HuH-7.5 (cell line): ENCODE measurements around the gene MBOAT7.
"Not testable (repeated sequence)": the region's sequence is repeated elsewhere in the genome, so short reads cannot be mapped to it uniquely, and the experiment has no call there.

Experiments
- DNase-seq: peaks from one replicate; pipeline ENCODE4 v3.0.0; 2011; ENCODE audit warnings: low spot score

MBOAT7 gene

DNA sequence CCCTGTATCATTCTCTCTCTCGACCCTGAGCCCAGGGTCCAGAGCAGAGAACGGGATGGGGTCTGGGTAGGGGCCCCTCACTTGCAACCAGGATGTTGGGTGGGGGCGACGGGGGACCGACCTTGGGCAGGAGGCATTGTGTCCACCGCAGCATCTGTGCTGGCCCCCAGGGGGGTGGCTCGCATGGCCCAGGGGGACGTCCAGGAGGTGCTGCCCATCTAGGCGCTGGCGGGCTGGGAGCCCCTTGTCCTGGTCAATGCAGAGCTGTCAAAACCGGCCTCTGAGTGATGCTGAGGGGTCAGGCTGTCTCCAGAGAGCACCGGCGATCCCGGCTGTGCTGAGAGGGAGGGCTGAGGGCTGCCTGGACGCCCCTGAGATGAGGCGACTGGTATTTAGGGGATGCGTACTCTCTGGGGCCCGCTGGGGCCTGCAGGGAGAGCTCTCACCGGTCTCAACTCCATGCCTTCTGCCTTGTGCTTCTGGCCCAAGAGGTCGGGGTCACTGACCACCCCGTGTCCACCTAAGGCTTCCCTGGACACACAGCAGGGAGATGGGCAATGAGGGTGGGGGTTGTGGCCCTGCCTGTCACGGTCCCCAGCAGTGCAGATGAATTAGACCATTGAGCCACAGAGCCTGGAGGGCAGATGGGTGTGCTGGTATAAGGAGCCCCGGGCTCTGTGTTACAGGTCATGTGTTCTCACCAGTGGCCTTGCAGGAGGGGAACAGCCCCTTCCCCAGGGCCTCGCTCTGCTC, 19.9 kb upstream of the MBOAT7 start:
- no peak for DNase-seq

GRCh38 chr19:54208784-54209057, 19.3 kb upstream of the MBOAT7 start:
- no peak for DNase-seq

DNA sequence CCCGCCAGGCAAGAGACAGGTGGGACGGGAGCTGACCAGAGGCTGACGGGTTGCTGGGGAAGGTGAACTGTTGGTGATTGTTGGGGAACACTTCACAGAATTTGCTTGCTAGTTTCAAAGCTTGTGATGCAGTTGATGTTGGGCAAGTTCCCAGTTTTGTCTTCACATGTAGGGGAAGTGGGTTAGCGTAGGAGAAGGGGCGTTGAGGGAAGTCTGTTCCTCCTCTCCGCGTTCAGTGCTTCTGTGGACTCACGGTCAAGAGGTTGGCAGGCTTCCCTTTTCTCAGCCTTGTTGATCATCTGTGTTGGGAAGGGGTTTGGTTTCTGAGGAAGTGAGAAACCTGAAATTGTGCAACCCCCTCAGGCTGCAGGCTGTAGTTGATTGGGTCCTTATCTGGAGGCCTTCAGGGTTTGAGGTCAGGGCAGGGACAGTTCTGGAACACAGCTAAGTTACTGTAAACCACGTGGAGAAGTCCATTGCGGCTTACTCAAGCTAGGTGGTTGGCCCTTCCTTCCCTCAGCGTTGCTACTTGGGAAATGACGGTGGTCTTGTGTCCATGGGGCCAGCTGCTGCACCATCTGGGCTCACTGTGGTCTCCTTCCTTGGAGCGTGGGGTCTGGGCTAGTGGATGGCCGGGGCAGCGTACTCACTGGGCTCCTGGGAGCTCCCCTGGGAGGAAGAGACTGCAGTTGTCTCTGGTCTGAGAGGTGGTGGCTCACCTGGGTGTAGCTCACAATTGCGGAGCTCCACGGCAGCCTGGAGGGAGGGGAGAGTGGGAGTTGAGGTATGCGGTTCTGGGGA, 18.8 kb upstream of the MBOAT7 start:
- DNase-seq: no peak

DNA sequence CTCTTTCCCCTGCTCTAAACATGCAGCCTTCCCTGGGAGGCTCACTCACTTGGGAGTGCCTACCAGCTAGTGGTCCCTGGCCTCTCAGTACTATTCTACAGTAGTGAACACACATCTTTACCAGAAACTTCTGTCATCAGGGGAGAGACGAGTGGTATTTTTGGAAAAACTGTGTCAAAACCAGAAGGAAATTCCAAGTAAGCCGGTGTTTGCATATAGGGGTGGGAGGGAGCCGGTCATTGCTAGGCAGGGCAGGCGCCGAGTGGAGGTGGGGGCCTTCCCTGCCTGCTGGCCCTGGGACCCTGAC, 18.2 kb upstream of the MBOAT7 start:
- DNase-seq: no peak

DNA sequence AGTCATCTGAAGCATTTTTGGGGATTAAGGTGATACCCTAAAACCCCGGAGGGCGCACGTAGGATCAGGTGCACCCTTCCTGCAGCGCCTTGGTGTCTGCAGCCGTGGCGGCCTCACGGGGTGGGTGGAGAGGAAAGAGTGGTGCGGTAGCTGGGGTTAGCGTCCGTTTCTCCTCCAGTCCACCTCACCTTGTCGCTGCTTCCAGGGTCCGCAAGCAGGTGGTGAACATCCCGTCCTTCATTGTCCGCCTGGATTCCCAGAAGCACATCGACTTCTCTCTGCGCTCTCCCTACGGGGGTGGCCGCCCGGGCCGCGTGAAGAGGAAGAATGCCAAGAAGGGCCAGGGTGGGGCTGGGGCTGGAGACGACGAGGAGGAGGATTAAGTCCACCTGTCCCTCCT, 17.8 kb upstream of the MBOAT7 start:
- not testable (repeated sequence) for DNase-seq

DNA sequence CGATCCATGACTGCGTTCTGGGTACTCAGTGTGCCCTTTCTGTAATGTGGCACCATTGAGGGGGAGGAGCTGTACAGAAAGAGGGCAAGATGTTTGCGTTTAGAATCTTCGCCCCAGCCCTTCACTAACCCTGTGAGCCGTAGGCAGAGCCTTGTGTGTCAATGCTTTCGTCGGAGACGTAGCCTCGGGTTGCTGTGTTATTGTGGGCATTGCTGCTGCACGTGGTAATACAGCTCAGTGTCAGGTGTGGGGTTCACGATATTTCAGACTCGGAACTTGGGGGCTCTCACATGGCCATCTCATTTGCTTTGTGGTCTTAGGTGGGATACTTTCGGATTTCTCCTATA, 17.4 kb upstream of the MBOAT7 start:
- DNase-seq: no peak

DNA sequence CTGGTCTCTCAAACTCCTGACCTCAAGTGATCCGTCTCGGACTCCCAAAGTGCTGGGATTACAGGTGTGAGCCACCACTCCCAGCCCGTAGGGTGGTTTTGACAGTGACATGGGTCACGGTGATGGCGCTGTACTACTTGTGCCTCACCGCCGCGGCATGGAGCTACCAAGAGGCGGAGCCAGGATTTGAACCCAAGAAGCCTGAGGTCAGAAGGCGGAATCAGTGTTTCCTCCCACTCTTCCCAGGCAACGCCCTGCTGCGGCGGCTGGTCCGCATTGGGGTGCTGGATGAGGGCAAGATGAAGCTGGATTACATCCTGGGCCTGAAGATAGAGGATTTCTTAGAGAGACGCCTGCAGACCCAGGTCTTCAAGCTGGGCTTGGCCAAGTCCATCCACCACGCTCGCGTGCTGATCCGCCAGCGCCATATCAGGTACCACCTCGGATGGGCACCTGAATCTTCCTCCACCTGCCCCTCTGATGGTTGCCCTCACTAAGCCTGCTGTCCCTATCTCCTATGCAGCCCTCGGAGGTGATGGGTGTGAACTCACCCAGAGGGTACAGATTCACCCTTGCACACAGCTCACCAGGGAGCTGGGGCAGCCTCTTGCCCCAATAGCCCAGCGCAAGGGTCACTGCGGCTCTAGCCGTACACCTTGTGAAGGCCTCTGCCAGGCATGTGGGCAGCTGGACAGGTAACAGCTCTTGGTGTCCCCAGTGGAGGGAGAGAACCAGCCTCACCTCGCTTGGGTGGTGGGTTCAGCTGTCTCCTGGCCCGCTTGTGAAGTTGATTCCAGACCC, 16.9 kb upstream of the MBOAT7 start:
- no peak for DNase-seq

- DNase-seq: no peak
These were observed 15.5 kb upstream of the MBOAT7 start for GRCh38 chr19:54204767-54205468.

- DNase-seq: no peak
These were observed 13.8 kb upstream of the MBOAT7 start for GRCh38 chr19:54203151-54203611.

- no peak for DNase-seq
These were observed 12.6 kb upstream of the MBOAT7 start for GRCh38 chr19:54201980-54202379.

DNA sequence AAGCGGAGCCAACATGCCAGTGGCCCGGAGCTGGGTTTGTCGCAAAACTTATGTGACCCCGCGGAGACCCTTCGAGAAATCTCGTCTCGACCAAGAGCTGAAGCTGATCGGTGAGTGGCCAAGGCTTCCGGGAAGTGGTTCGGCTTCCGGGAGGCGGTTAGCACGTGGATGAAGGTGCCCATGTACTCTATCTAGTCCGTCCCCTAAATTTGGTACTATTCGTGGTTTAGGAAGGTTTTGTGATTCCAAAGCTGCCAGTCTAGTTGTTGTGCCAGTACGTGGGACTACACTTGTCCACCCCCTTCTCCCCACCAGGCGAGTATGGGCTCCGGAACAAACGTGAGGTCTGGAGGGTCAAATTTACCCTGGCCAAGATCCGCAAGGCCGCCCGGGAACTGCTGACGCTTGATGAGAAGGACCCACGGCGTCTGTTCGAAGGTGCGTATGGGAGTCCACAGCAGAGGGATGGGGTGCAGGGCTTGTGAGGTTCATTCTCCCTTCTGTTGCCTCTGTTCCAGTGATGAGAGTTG, 11.9 kb upstream of the MBOAT7 start:
- no peak for DNase-seq

GRCh38 chr19:54199401-54199800, 10.0 kb upstream of the MBOAT7 start:
- no peak for DNase-seq

DNA sequence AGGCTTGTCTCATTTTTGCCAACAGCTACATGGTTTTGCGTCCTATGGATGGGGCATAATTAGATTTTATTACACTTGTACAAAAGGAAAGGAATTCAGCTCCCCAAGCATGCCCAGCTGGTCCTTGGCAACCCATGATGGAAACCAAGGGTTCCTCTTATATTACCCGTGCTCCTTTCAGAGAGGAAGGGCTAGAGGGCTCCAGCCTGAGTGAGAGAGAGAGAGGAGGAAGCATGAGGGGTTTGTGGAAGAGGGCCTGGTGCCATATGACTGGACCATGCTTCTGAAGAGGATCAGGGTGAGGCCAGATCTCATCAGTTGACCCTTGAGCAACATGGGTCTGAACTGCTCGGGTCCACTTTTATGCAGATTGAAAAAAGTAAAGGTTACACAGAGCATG, 7.7 kb upstream of the MBOAT7 start:
- no peak for DNase-seq

DNA sequence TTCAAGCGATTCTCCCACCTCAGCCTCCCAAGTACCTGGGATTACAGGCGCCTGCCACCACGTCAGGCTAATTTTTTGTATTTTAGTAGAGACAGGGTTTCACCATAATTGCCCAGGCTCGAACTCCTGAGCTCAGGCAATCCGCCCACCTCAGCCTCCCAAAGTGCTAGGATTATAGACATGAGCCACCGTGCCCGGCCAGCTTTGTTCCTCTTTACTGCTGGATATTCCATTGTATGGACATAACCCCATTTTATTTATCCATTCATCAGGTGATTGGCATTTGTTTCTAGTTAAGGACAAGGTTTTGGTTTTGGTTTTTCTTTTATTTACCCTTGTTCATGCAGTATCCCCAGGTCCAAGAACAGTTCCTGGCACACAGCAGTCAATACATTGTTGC, 7.2 kb upstream of the MBOAT7 start:
- DNase-seq: no peak

GRCh38 chr19:54194463-54194862, 5.1 kb upstream of the MBOAT7 start:
- not testable (repeated sequence) for DNase-seq

- no peak for DNase-seq
These were observed 3.6 kb upstream of the MBOAT7 start for GRCh38 chr19:54193011-54193410.

GRCh38 chr19:54191811-54192453, 2.6 kb upstream of the MBOAT7 start:
- no peak for DNase-seq

- DNase-seq: peak; percentile 63
These were observed 1.8 kb upstream of the MBOAT7 start, which contains the start of gene TSEN34 for GRCh38 chr19:54191011-54191810. Gene TSEN34 (plus strand): TSS chr19:54191308. CDS start chr19:54191365, 57 bp downstream.

GRCh38 chr19:54190503-54191010, 1.2 kb upstream of the MBOAT7 start:
- DNase-seq: peak; percentile 75

- DNase-seq: peak; percentile 92
These were observed 539 bp upstream of the MBOAT7 start for GRCh38 chr19:54189735-54190502.
